H1 (cell line): ENCODE data around the gene GNAL. TPM values are rescaled to one million over a fixed set of nuclear protein-coding genes. Genes with fewer than 3 reads are reported as not detected.
"Not testable (repeated sequence)": the region's sequence is repeated elsewhere in the genome, so short reads cannot be mapped to it uniquely, and the experiment has no call there.

Source experiments
- CTCF ChIA-PET: fragments of 300-600 bp; sonication (Branson Sonifier 250); formaldehyde crosslinking; loops from one replicate; lab custom pipeline; 2021; ENCODE audit not compliant: partially characterized antibody; lab: Charles Lee
- POLR2A ChIA-PET: fragments of 300-600 bp; sonication (Branson Sonifier 250); formaldehyde crosslinking; loops from one replicate; lab custom pipeline; 2021; ENCODE audit warnings: inconsistent platforms; ENCODE audit not compliant: partially characterized antibody; lab: Charles Lee
- DNase-seq, 2 experiments: peaks; one replicate each; pipeline versions ENCODE4 v3.0.0 to v3.0.0-alpha.2; 2010 to 2022; ENCODE audit warnings: low spot score in 2 of 2, low read depth in 1 of 2, mixed read lengths in 1 of 2
- FAIRE-seq: peaks from 2 replicates; lab custom pipeline; 2011; peaks lifted over from hg19 to GRCh38; lab: Jason Lieb, UNC
- H2AFZ ChIP-seq: 2 replicates; pipeline ENCODE4 v1.8.1; 2012; ENCODE audit warnings: low read length, inconsistent platforms
- H2AK5ac ChIP-seq: 2 replicates; pipeline ENCODE4 v1.6.1; 2013; ENCODE audit warnings: low read depth, low read length
- H2BK120ac ChIP-seq: replicated peaks from 2 replicates; pipeline ENCODE3; 2013; ENCODE audit warnings: low read depth, low read length, inconsistent platforms
- H2BK12ac ChIP-seq: 2 replicates; pipeline ENCODE4 v1.6.1; 2013; ENCODE audit warnings: low read depth, low read length
- H2BK15ac ChIP-seq: 2 replicates; pipeline ENCODE4 v1.6.1; 2013; ENCODE audit warnings: low read length
- H2BK20ac ChIP-seq: 2 replicates; pipeline ENCODE4 v1.6.1; 2013; ENCODE audit warnings: low read length
- H2BK5ac ChIP-seq: 2 replicates; pipeline ENCODE4 v1.6.1; 2013; ENCODE audit warnings: low read depth, low read length
- H3K14ac ChIP-seq: 2 replicates; pipeline ENCODE4 v1.6.1; 2013; ENCODE audit warnings: inconsistent platforms; ENCODE audit not compliant: insufficient read length
- H3K18ac ChIP-seq: 2 replicates; pipeline ENCODE4 v1.6.1; 2013; ENCODE audit warnings: low read length; ENCODE audit errors: extremely low read depth
- H3K23ac ChIP-seq: 2 replicates; pipeline ENCODE4 v1.6.1; 2013; ENCODE audit warnings: inconsistent platforms; ENCODE audit not compliant: insufficient read length
- H3K23me2 ChIP-seq: 2 replicates; pipeline ENCODE4 v1.6.1; 2013; ENCODE audit warnings: low read depth, low read length
- H3K27ac ChIP-seq: 2 replicates; pipeline ENCODE4 v1.6.1; 2011; ENCODE audit warnings: low read depth, low read length, inconsistent platforms
- H3K27me3 ChIP-seq, 4 experiments: replicated peaks in 1 of 4; 1 replicate in 1 of 4; 2 replicates in 3 of 4; pipeline versions ENCODE4 v1.6.1 to v1.8.1; 2011 to 2013; ENCODE audit warnings: low read length in 3 of 4, mild to moderate bottlenecking in 3 of 4, inconsistent platforms in 2 of 4, mixed read lengths in 2 of 4, moderate library complexity in 1 of 4; ENCODE audit not compliant: control insufficient read depth in 3 of 4, insufficient read depth in 3 of 4; ENCODE audit errors: extremely low read depth in 1 of 4
- H3K36me3 ChIP-seq, 4 experiments: 2 replicates each; pipeline versions ENCODE4 v1.6.1 to v1.8.1; 2011 to 2013; ENCODE audit warnings: mild to moderate bottlenecking in 4 of 4, low read length in 3 of 4, moderate library complexity in 2 of 4, control low read depth in 1 of 4, inconsistent platforms in 1 of 4; ENCODE audit not compliant: insufficient read depth in 4 of 4, control insufficient read depth in 2 of 4
- H3K4ac ChIP-seq: replicated peaks from 2 replicates; pipeline ENCODE3; 2013; ENCODE audit warnings: low read length, low read depth, mixed read lengths, inconsistent platforms; ENCODE audit not compliant: insufficient read length
- H3K4me1 ChIP-seq, 4 experiments: replicated peaks in 1 of 4; 1 replicate in 1 of 4; 2 replicates in 3 of 4; pipeline versions ENCODE4 v1.6.1 to v1.8.1; 2011 to 2013; ENCODE audit warnings: low read length in 3 of 4, inconsistent platforms in 2 of 4, mixed read lengths in 1 of 4; ENCODE audit not compliant: insufficient read depth in 4 of 4, control insufficient read depth in 3 of 4
- H3K4me2 ChIP-seq, 2 experiments: 2 replicates each; pipeline versions ENCODE4 v1.6.1 to v1.8.1; 2011 to 2013; ENCODE audit warnings: low read depth in 2 of 2, low read length in 2 of 2, control low read depth in 1 of 2, inconsistent platforms in 1 of 2, mild to moderate bottlenecking in 1 of 2; ENCODE audit not compliant: insufficient read depth in 1 of 2
- H3K4me3 ChIP-seq, 4 experiments: fragments of 200-600, 300-600 bp in 1 of 4; sonication (generic), shearing (Covaris generic), sonication (Bioruptor Twin) in 1 of 4; 2 replicates each; pipeline versions ENCODE4 v1.5.1 to v1.8.1; 2011 to 2016; ENCODE audit warnings: low read length in 4 of 4, low read depth in 3 of 4, control low read depth in 2 of 4, inconsistent platforms in 2 of 4, mild to moderate bottlenecking in 2 of 4, mixed read lengths in 1 of 4, moderate library complexity in 1 of 4; ENCODE audit not compliant: insufficient read depth in 2 of 4; ENCODE audit errors: extremely low read depth in 1 of 4
- H3K56ac ChIP-seq: replicated peaks from 2 replicates; pipeline ENCODE3; 2013; ENCODE audit warnings: low read depth, mild to moderate bottlenecking, mixed read lengths, low read length, inconsistent platforms; ENCODE audit not compliant: insufficient read length
- H3K79me1 ChIP-seq: 2 replicates; pipeline ENCODE4 v1.6.1; 2013; ENCODE audit warnings: low read depth, low read length, control low read depth
- H3K79me2 ChIP-seq, 2 experiments: 2 replicates each; pipeline versions ENCODE4 v1.6.1 to v1.8.1; 2012 to 2013; ENCODE audit warnings: low read length in 2 of 2, mild to moderate bottlenecking in 2 of 2, inconsistent platforms in 1 of 2; ENCODE audit not compliant: insufficient read depth in 2 of 2, control insufficient read depth in 1 of 2
- H3K9ac ChIP-seq, 4 experiments: replicated peaks in 1 of 4; 1 replicate in 1 of 4; 2 replicates in 3 of 4; pipeline versions ENCODE4 v1.6.1 to v1.8.1; 2011 to 2013; ENCODE audit warnings: low read depth in 3 of 4, low read length in 3 of 4, control low read depth in 2 of 4, mild to moderate bottlenecking in 2 of 4, moderate library complexity in 2 of 4, inconsistent platforms in 1 of 4; ENCODE audit errors: extremely low read depth in 1 of 4
- H3K9me3 ChIP-seq, 2 experiments: 2 replicates each; pipeline versions ENCODE4 v1.6.1 to v1.8.1; 2012 to 2013; ENCODE audit warnings: mild to moderate bottlenecking in 2 of 2, moderate library complexity in 2 of 2, control low read depth in 1 of 2, inconsistent platforms in 1 of 2, low read depth in 1 of 2, low read length in 1 of 2, mixed read lengths in 1 of 2; ENCODE audit not compliant: insufficient read depth in 2 of 2
- H4K20me1 ChIP-seq, 2 experiments: replicated peaks in 1 of 2; 2 replicates each; pipeline versions ENCODE3 to v1.8.1; 2011 to 2013; ENCODE audit warnings: inconsistent platforms in 2 of 2, low read length in 2 of 2, mild to moderate bottlenecking in 1 of 2; ENCODE audit not compliant: insufficient read depth in 2 of 2, control insufficient read depth in 1 of 2
- H4K5ac ChIP-seq: 2 replicates; pipeline ENCODE4 v1.6.1; 2013; ENCODE audit warnings: low read length, low read depth, mixed read lengths, inconsistent platforms; ENCODE audit not compliant: insufficient read length
- H4K8ac ChIP-seq: 2 replicates; pipeline ENCODE4 v1.8.0; 2013; ENCODE audit warnings: mild to moderate bottlenecking, moderate library complexity, low read length, inconsistent platforms; ENCODE audit not compliant: insufficient read depth; ENCODE audit errors: extremely low read depth
- H4K91ac ChIP-seq: replicated peaks from 2 replicates; pipeline ENCODE3; 2013; ENCODE audit warnings: low read length, mixed read lengths, inconsistent platforms; ENCODE audit not compliant: insufficient read length
- CEBPB ChIP-seq: IDR thresholded peaks from 2 replicates; pipeline ENCODE4 v1.6.1; 2012; ENCODE audit warnings: low read depth, low read length
- EP300 ChIP-seq, 2 experiments: IDR thresholded peaks; 1 replicate in 1 of 2; 2 replicates in 1 of 2; pipeline ENCODE4 v1.6.1; 2011 to 2012; ENCODE audit warnings: low read depth in 2 of 2, low read length in 2 of 2, mild to moderate bottlenecking in 2 of 2, borderline replicate concordance in 1 of 2, inconsistent platforms in 1 of 2, moderate library complexity in 1 of 2
- RBBP5 ChIP-seq: IDR thresholded peaks from 2 replicates; pipeline ENCODE4 v1.7.1; 2012; ENCODE audit warnings: low read depth, mild to moderate bottlenecking, inconsistent platforms, low read length, moderate library complexity, borderline replicate concordance
- RXRA ChIP-seq: IDR thresholded peaks from 2 replicates; pipeline ENCODE4 v1.6.1; 2011; ENCODE audit warnings: low read depth, mild to moderate bottlenecking, low read length, moderate library complexity; ENCODE audit not compliant: insufficient read depth
- TAF7 ChIP-seq: optimal IDR thresholded peaks from 2 replicates; pipeline ENCODE3; 2011; ENCODE audit warnings: low read depth, mild to moderate bottlenecking, inconsistent platforms, low read length, moderate library complexity, borderline replicate concordance
- TEAD4 ChIP-seq: IDR thresholded peaks from 2 replicates; pipeline ENCODE4 v1.6.1; 2012; ENCODE audit warnings: low read depth, low read length, inconsistent platforms, mixed read lengths
- ZNF274 ChIP-seq: IDR thresholded peaks from 2 replicates; pipeline ENCODE4 v1.7.0; 2012; ENCODE audit warnings: low read length, borderline replicate concordance; ENCODE audit errors: extremely low read depth
- WGBS, 2 experiments: shearing (Covaris generic) in 1 of 2; methylation state at CpG; one replicate each; pipeline versions ENCODE4 v1.1.6 to v1.1.7; 2013 to 2015; ENCODE audit warnings: low lambda C conversion rate in 2 of 2, mixed read lengths in 2 of 2, inconsistent platforms in 1 of 2, low coverage in 1 of 2, missing lambda C conversion rate in 1 of 2; ENCODE audit not compliant: insufficient replicate concordance in 2 of 2, insufficient coverage in 1 of 2, insufficient read length in 1 of 2; ENCODE audit errors: extremely low coverage in 1 of 2, missing lambda C conversion rate in 1 of 2; 5-methylcytosine and 5-hydroxymethylcytosine counted together
- polyA plus RNA-seq, 7 experiments: library from polyadenylated mRNA; depleted of rRNA in 3 of 7; stranded (reverse) in 5 of 7; unstranded in 2 of 7; fragments of >200 nt in 5 of 7; fragments of 200-250 nt in 2 of 7; gene quantifications; 1 replicate in 5 of 7; 2 replicates in 1 of 7; 4 replicates in 1 of 7; pipeline versions ENCODE4 v1.2.1 to v1.2.3, GENCODE V29; 2011 to 2013; ENCODE audit warnings: missing spikeins in 2 of 7, mixed read lengths in 2 of 7
- total RNA-seq: library from RNA; stranded (reverse); fragmentation: NEBNext Ultra II Directional; extraction: Animal tissue kit (Norgen Biotek cat#: 25700); gene quantifications from 2 replicates; pipeline ENCODE4 v1.2.1, GENCODE V29; 2021

Gene GNAL
- total and polyA plus RNA-seq, 2 of the 8 experiments (the other 6 are each of a cell fraction or from before 2014, with no cell fraction given) = 13.2 to 18.3 TPM

DNA sequence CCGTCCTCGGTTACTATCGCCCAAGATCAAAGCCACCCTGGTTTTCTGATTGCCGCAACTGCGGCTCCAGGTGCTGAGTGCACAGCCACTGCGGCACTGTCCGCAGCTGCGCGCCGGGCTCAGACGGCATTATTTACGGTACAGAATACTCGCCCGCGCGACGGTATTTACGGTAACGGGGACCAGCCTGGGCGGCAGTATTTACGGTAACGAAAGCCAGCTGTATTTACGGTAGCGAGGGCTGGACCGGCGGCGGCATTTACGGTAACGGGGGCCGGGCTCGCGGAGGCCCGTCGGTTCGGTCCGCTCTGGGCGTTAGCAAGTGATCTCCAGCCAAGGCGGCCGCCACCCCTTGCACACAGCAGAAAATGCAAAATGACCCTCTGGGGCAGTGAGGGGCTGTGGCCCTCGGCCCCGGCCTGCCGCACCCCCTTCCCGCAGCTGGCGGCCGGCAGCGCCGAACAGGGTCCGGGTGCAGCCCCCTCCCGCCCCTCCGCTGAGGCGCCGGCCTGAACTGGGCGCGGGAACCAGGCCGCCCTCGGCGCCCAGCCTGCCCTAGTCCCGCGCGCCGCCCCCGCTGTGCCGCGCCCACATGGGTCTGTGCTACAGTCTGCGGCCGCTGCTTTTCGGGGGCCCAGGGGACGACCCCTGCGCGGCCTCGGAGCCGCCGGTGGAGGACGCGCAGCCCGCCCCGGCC lies at the start of gene GNAL (continued):
- TF ChIP-seq EP300 (IDR thresholded peaks at IDR 0.05; ENCODE audit: borderline replicate concordance in 1 of 2, low read depth in 2 of 2, low read length in 2 of 2) (peak; percentile 22 to 87), CEBPB (peak; percentile 32; the same call in 1 of the 2 replicates), RBBP5 (peak; percentile 90), TEAD4 (0 out of 2 replicates have a peak, but pooled peaks have one; percentile 19), ZNF274 (no peak), TAF7 (peak; percentile 66), RXRA (no peak)

DNA sequence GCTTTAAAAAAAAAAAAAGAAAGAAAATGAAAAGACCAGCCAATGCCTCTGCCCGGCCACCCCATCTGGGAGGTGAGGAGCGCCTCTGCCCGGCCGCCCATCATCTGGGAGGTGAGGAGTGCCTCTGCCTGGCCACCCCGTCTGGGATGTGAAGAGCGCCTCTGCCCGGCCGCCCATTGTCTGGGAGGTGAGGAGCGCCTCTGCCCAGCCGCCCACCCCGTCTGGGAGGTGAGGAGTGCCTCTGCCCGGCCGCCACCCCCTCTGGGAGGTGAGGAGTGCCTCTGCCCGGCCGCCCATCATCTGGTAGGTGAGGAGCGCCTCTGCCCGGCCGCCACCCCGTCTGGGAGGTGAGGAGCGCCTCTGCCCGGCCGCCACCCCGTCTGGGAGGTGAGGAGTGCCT lies 41.8 kb upstream of the GNAL start:
- WGBS, 2 experiments = 88% methylated on average over 12 of the region's 23 CpGs; no CpG with 5 or more reads in 1 of the 2 experiments
- POLR2A ChIA-PET = not testable (repeated sequence)

More for the DNA sequence above, 41.8 kb upstream of the GNAL start:
- H2BK5ac ChIP-seq, H2AK5ac ChIP-seq, H3K56ac ChIP-seq, H4K20me1 ChIP-seq, H2AFZ ChIP-seq, H3K18ac ChIP-seq, H3K23me2 ChIP-seq, H2BK20ac ChIP-seq, H3K23ac ChIP-seq, H3K4me2 ChIP-seq, H3K27me3 ChIP-seq, DNase-seq, H3K79me2 ChIP-seq, H3K14ac ChIP-seq, H2BK15ac ChIP-seq, H2BK120ac ChIP-seq, H3K9ac ChIP-seq, CTCF ChIA-PET, H3K79me1 ChIP-seq, H3K27ac ChIP-seq, H3K4me3 ChIP-seq, H4K8ac ChIP-seq, H3K4me1 ChIP-seq, H4K91ac ChIP-seq, H4K5ac ChIP-seq, H3K4ac ChIP-seq, H3K36me3 ChIP-seq, FAIRE-seq, H2BK12ac ChIP-seq: not testable (repeated sequence)
- H3K9me3 ChIP-seq = peaks cover 0 to 14% of the 10 kb centered on the region in 2 experiments; a peak in 3 of 4 replicates
